ENCODE results near the gene ITIH3. TPM values are rescaled to one million over a fixed set of nuclear protein-coding genes. Genes with fewer than 3 reads are reported as not detected.

ITIH3 gene
- total RNA-seq, 4 donors from 2014 or later: 0.26 to 3.7 (median 1.3) TPM; not detected in 1

- no peaks in the 10 kb centered on the region for H3K9me3 ChIP-seq
- H3K36me3 ChIP-seq: peaks cover 0 to 43% (median 0%) of the 10 kb centered on the region in 3 donors
- WGBS, 2 donors: 84 to 85% methylated on average over 4 to 5 of the region's 5 CpGs
- peak overlapping the region in 3 of 4 donors; percentile 56 to 77 (median 64) for H3K27ac ChIP-seq
- DNase-seq: no peak
- H3K27me3 ChIP-seq: no peaks in the 10 kb centered on the region
- intact Hi-C loops (cut with DNase I): no loop called here
- peaks cover 0 to 51% (median 19%) of the 10 kb centered on the region in 3 donors for H3K4me1 ChIP-seq
- H3K4me3 ChIP-seq: no peak overlapping the region
- TF ChIP-seq POLR2A (IDR thresholded peaks at IDR 0.05) (no peak), CTCF (IDR thresholded peaks at IDR 0.05) (no peak)
Measured at GRCh38 chr3:52836471-52836845, 41.9 kb downstream of the ITIH3 start.

- intact Hi-C loops (cut with DNase I): no loop called here
- no peak for DNase-seq
- H3K9me3 ChIP-seq: no peaks in the 10 kb centered on the region
- WGBS, 2 donors: 81 to 91% methylated on average over 2 to 4 of the region's 4 CpGs
- no peak overlapping the region for H3K4me3 ChIP-seq
- no peak for TF ChIP-seq CTCF (IDR thresholded peaks at IDR 0.05)
- no peak for TF ChIP-seq POLR2A (IDR thresholded peaks at IDR 0.05)
- peaks cover 0 to 48% (median 0%) of the 10 kb centered on the region in 3 donors for H3K36me3 ChIP-seq
- H3K27me3 ChIP-seq: no peaks in the 10 kb centered on the region
- peak overlapping the region in 2 of 4 donors; percentile 13 to 21 for H3K27ac ChIP-seq
- H3K4me1 ChIP-seq: peaks cover 0 to 51% (median 13%) of the 10 kb centered on the region in 3 donors
Measured at GRCh38 chr3:52836986-52837385, 42.4 kb downstream of the ITIH3 start.

- intact Hi-C loops (cut with DNase I): no loop called here
- no peak overlapping the region for H3K27ac ChIP-seq
- DNase-seq: no peak
- TF ChIP-seq POLR2A (IDR thresholded peaks at IDR 0.05) (no peak), CTCF (IDR thresholded peaks at IDR 0.05) (no peak)
- H3K4me1 ChIP-seq: peaks cover 0 to 59% (median 19%) of the 10 kb centered on the region in 3 donors
- WGBS, 2 donors: 59 to 100% methylated on average over 2 to 4 of the region's 8 CpGs
- H3K4me3 ChIP-seq: no peak overlapping the region
- no peaks in the 10 kb centered on the region for H3K27me3 ChIP-seq
- peaks cover 0 to 56% (median 0%) of the 10 kb centered on the region in 3 donors for H3K36me3 ChIP-seq
- no peaks in the 10 kb centered on the region for H3K9me3 ChIP-seq
Measured at GRCh38 chr3:52838561-52839267, 44.1 kb downstream of the ITIH3 start.

GRCh38 chr3:52839268-52839575 lies 44.6 kb downstream of the ITIH3 start:
- H3K27ac ChIP-seq: no peak overlapping the region
- intact Hi-C loops (cut with DNase I): no loop called here
- TF ChIP-seq POLR2A (IDR thresholded peaks at IDR 0.05): no peak
- no peak for TF ChIP-seq CTCF (IDR thresholded peaks at IDR 0.05)
- DNase-seq: no peak
- peaks cover 0 to 60% (median 24%) of the 10 kb centered on the region in 3 donors for H3K4me1 ChIP-seq
- no peaks in the 10 kb centered on the region for H3K9me3 ChIP-seq
- WGBS, 2 donors: 80 to 81% methylated on average over 1 to 2 of the region's 2 CpGs
- no peaks in the 10 kb centered on the region for H3K27me3 ChIP-seq
- peaks cover 0 to 56% (median 0%) of the 10 kb centered on the region in 3 donors for H3K36me3 ChIP-seq
- no peak overlapping the region for H3K4me3 ChIP-seq

- Histone ChIP-seq H3K4me3 (no peak overlapping the region), H3K9me3 (no peaks in the 10 kb centered on the region), H3K27ac (no peak overlapping the region), H3K36me3 (peaks cover 0 to 56% (median 0%) of the 10 kb centered on the region in 3 donors), H3K4me1 (peaks cover 0 to 60% (median 30%) of the 10 kb centered on the region in 3 donors), H3K27me3 (no peaks in the 10 kb centered on the region)
- intact Hi-C loops (cut with DNase I): no loop called here
- no peak for DNase-seq
- no peak for TF ChIP-seq CTCF (IDR thresholded peaks at IDR 0.05)
- TF ChIP-seq POLR2A (IDR thresholded peaks at IDR 0.05): no peak
- 81 to 83% methylated on average over 14 to 23 of the region's 23 CpGs for WGBS, 2 donors
Measured at GRCh38 chr3:52839892-52840545, 45.4 kb downstream of the ITIH3 start.

Data from esophagus squamous epithelium (tissue), 5 donors.